DOHH2 (cell line): ENCODE data around the gene ERAL1.

Experiments used
- CTCF ChIP-seq: fragments of 200-600 bp; sonication (generic); IDR thresholded peaks from one replicate; pipeline ENCODE4 v1.5.1; 2014; ENCODE audit warnings: antibody characterized with exemption, mild to moderate bottlenecking, low read depth, low read length; ENCODE audit not compliant: poor library complexity, severe bottlenecking
- EZH2phosphoT487 ChIP-seq: fragments of 200-600 bp; sonication (generic); IDR thresholded peaks from 2 replicates; pipeline ENCODE4 v1.6.1; 2017; ENCODE audit warnings: borderline replicate concordance, mild to moderate bottlenecking, antibody characterized with exemption, low read length, moderate library complexity, mixed read lengths

- TF ChIP-seq CTCF (no peak), EZH2phosphoT487 (no peak)
These were observed 46.7 kb upstream of the ERAL1 start for GRCh38 chr17:28807925-28808634.
